CD14-positive monocyte (primary cell): ENCODE results near the gene ZNF789. TPM values are rescaled to one million over a fixed set of nuclear protein-coding genes. Genes with fewer than 3 reads are reported as not detected.

Experiments used
- DNase-seq, 3 donors: peaks; one replicate each; pipeline ENCODE4 v3.0.0-alpha.2; 2011 to 2022
- H2AFZ ChIP-seq: 2 replicates; pipeline ENCODE4 v1.6.0; 2012; ENCODE audit warnings: mild to moderate bottlenecking, low read depth, low read length, inconsistent platforms; ENCODE audit not compliant: insufficient read depth, poor library complexity, severe bottlenecking
- H3K27ac ChIP-seq, 2 donors: 1 replicate in 1 of 2; 2 replicates in 1 of 2; pipeline ENCODE4 v1.5.1; 2012 to 2013; ENCODE audit warnings: low read length in 2 of 2, control low read depth in 1 of 2, inconsistent platforms in 1 of 2, low read depth in 1 of 2, mild to moderate bottlenecking in 1 of 2
- H3K27me3 ChIP-seq, 2 donors: one replicate each; pipeline versions ENCODE4 v1.6.0 to v1.6.1; 2011 to 2013; ENCODE audit warnings: low read length in 2 of 2; ENCODE audit not compliant: control insufficient read depth in 2 of 2, insufficient read depth in 2 of 2
- H3K36me3 ChIP-seq, 2 donors: replicated peaks in 1 of 2; 1 replicate in 1 of 2; 2 replicates in 1 of 2; pipeline versions ENCODE4 v1.5.1 to v1.6.1; 2012 to 2013; ENCODE audit warnings: low read length in 2 of 2, control low read depth in 1 of 2, inconsistent platforms in 1 of 2, mild to moderate bottlenecking in 1 of 2; ENCODE audit not compliant: insufficient read depth in 2 of 2, control insufficient read depth in 1 of 2
- H3K4me1 ChIP-seq, 2 donors: 1 replicate in 1 of 2; 2 replicates in 1 of 2; pipeline versions ENCODE4 v1.5.1 to v1.6.1; 2012 to 2013; ENCODE audit warnings: low read length in 2 of 2, control low read depth in 1 of 2, inconsistent platforms in 1 of 2, mild to moderate bottlenecking in 1 of 2, moderate library complexity in 1 of 2; ENCODE audit not compliant: insufficient read depth in 2 of 2, control insufficient read depth in 1 of 2
- H3K4me2 ChIP-seq: replicated peaks from 2 replicates; pipeline ENCODE3; 2012; ENCODE audit warnings: low read length, moderate library complexity, mild to moderate bottlenecking; ENCODE audit not compliant: poor library complexity, severe bottlenecking; ENCODE audit errors: extremely low read depth
- H3K4me3 ChIP-seq, 3 experiments: fragments of 200-600 bp in 1 of 3; sonication (generic) in 1 of 3; replicated peaks in 1 of 3; 1 replicate in 2 of 3; 2 replicates in 1 of 3; pipeline ENCODE4 v1.5.1; 2011 to 2013; ENCODE audit warnings: low read length in 3 of 3, mild to moderate bottlenecking in 3 of 3, control low read depth in 2 of 3, low read depth in 2 of 3, inconsistent platforms in 1 of 3, moderate library complexity in 1 of 3
- H3K79me2 ChIP-seq: 2 replicates; pipeline ENCODE4 v1.6.0; 2012; ENCODE audit warnings: mild to moderate bottlenecking, control low read depth, inconsistent platforms, low read length, moderate library complexity; ENCODE audit not compliant: insufficient read depth
- H3K9ac ChIP-seq: 2 replicates; pipeline ENCODE4 v1.6.0; 2017; ENCODE audit warnings: low read length, mild to moderate bottlenecking; ENCODE audit not compliant: insufficient read depth, poor library complexity, severe bottlenecking
- H3K9me3 ChIP-seq, 2 donors: replicated peaks in 1 of 2; 1 replicate in 1 of 2; 2 replicates in 1 of 2; pipeline versions ENCODE4 v1.5.1 to v1.6.1; 2012 to 2013; ENCODE audit warnings: low read length in 2 of 2, control low read depth in 1 of 2; ENCODE audit not compliant: control insufficient read depth in 1 of 2, insufficient read depth in 1 of 2
- H4K20me1 ChIP-seq: 2 replicates; pipeline ENCODE4 v1.6.0; 2012; ENCODE audit warnings: mild to moderate bottlenecking, low read length, control low read depth, moderate library complexity; ENCODE audit not compliant: insufficient read depth
- H3K27ac Mint-ChIP-seq, 7 donors: one replicate each; pipeline ENCODE4 v1.8.0; 2020; ENCODE audit warnings: mild to moderate bottlenecking in 7 of 7, mixed read lengths in 7 of 7, moderate library complexity in 6 of 7, inconsistent platforms in 2 of 7
- H3K27me3 Mint-ChIP-seq, 3 donors: one replicate each; pipeline ENCODE4 v1.8.0; 2021 to 2022; ENCODE audit warnings: low read depth in 3 of 3, mild to moderate bottlenecking in 3 of 3, mixed read lengths in 3 of 3, moderate library complexity in 3 of 3, inconsistent platforms in 1 of 3
- H3K36me3 Mint-ChIP-seq, 2 donors: one replicate each; pipeline ENCODE4 v1.8.0; 2020; ENCODE audit warnings: mixed read lengths in 2 of 2, inconsistent platforms in 1 of 2, mild to moderate bottlenecking in 1 of 2
- H3K4me1 Mint-ChIP-seq: one replicate; pipeline ENCODE4 v1.8.0; 2020; ENCODE audit warnings: mild to moderate bottlenecking, mixed read lengths
- H3K4me3 Mint-ChIP-seq, 2 donors: one replicate each; pipeline ENCODE4 v1.8.0; 2020; ENCODE audit warnings: mild to moderate bottlenecking in 2 of 2, mixed read lengths in 2 of 2, moderate library complexity in 1 of 2
- H3K9me3 Mint-ChIP-seq, 7 donors: one replicate each; pipeline ENCODE4 v1.8.0; 2020 to 2022; ENCODE audit warnings: mixed read lengths in 7 of 7, mild to moderate bottlenecking in 6 of 7, moderate library complexity in 6 of 7, inconsistent platforms in 2 of 7
- WGBS: methylation state at CpG from one replicate; pipeline ENCODE4 v1.1.5; 2013; ENCODE audit warnings: missing lambda C conversion rate; ENCODE audit not compliant: insufficient coverage; 5-methylcytosine and 5-hydroxymethylcytosine counted together
- intact Hi-C, 2 donors: fragments of 100-400 bp; cut with micrococcal nuclease; formaldehyde crosslinking; loops; one replicate each; pipeline versions ENCODE4 v1.15.0 to v1.15.1; 2023
- polyA plus RNA-seq, 3 donors: library from polyadenylated mRNA; depleted of rRNA in 1 of 3; unstranded in 2 of 3; stranded (reverse) in 1 of 3; fragments of 300-500 nt in 2 of 3; fragments of >200 nt in 1 of 3; fragmentation: Illumina TruSeq in 2 of 3; gene quantifications; 1 replicate in 2 of 3; 2 replicates in 1 of 3; pipeline ENCODE4 v1.2.3, GENCODE V29; 2012 to 2021
- TF ChIP-seq, protein P1 (sequence below): fragments of 200-600 bp; IDR thresholded peaks from one replicate; pipeline ENCODE4 v1.8.0; 2022; ENCODE audit warnings: antibody characterized with exemption, mild to moderate bottlenecking

ZNF789 gene
- polyA plus RNA-seq, 3 donors = 1.8 to 10.4 (median 2.5) TPM

DNA sequence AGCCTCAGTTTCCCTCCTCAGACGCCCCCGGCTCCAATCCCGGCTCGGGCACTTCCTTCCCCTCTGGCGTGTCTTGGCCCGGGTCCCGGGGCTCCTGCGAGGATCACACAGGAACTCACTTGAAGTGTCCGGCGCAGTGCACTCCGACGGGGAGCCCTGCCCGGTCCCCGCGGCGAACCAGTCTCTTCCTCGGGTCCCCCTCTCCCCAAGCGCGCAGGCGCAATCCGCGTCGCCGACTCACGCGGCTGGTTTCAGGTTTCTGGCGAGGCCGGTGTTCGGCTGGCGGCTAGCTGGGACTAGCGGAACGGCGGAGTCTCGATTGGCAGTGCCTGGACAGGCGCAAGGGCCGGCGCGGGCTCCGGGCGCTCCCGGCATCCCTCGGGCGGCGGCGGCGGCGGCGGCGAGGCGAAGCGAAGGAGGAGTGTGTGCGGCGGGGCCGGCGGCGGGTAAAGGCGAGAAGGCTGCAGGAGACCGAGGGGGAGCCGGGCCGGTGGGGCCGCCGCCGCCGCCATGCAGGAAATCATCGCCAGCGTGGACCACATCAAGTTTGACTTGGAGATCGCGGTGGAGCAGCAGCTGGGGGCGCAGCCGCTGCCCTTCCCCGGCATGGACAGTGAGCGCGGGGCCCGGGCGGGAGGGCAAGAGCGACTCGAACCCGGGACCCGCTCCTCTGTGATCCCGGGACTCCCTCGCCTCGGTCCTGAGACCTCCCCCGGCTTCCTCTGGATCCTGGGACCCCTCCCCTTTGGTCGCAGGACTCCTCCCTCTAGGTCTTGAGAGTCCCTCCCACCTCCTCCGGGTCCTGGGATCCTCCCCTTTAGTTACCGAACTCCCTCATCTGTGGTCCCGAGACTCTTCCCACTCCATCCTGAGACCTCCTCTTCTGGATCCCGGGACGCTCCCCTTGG lies 33.9 kb upstream of the ZNF789 start, which contains the start of the genes CPSF4 and PTCD1:
TSS of gene CPSF4 (plus strand) at position 371 of the 908 bp plus-strand sequence. CDS start at position 511, 140 bp downstream.
TSS of gene PTCD1 (minus strand) at position 226 of the 908 bp plus-strand sequence. CDS start 3,556 bp downstream, outside the sequence.
- Histone ChIP-seq H3K4me3 (peak within 1 kb of the TSS; percentile 59 to 84 (median 83)), H4K20me1 (peaks cover 11% of the 10 kb centered on the region), H3K36me3 (peaks cover 19 to 32% of the 10 kb centered on the region in 2 donors), H3K79me2 (peaks cover 37% of the 10 kb centered on the region), H3K9me3 (no peaks in the 10 kb centered on the region), H3K27ac (peak within 1 kb of the TSS; percentile 66 to 88), H3K9ac (peak within 1 kb of the TSS; percentile 87), H2AFZ (peak within 1 kb of the TSS; percentile 99), H3K4me1 (peaks cover 21 to 23% of the 10 kb centered on the region in 2 donors), H3K27me3 (no peaks in the 10 kb centered on the region), H3K4me2 (peak within 1 kb of the TSS; percentile 86)
- H3K4me3 Mint-ChIP-seq = peak within 1 kb of the TSS; percentile 96 to 98
- DNase-seq = peak; percentile 87 to 91 (median 89)
- no peaks in the 10 kb centered on the region for H3K9me3 Mint-ChIP-seq
- peak within 1 kb of the TSS; percentile 88 to 96 (median 95) for H3K27ac Mint-ChIP-seq
- TF ChIP-seq, protein P1, sequence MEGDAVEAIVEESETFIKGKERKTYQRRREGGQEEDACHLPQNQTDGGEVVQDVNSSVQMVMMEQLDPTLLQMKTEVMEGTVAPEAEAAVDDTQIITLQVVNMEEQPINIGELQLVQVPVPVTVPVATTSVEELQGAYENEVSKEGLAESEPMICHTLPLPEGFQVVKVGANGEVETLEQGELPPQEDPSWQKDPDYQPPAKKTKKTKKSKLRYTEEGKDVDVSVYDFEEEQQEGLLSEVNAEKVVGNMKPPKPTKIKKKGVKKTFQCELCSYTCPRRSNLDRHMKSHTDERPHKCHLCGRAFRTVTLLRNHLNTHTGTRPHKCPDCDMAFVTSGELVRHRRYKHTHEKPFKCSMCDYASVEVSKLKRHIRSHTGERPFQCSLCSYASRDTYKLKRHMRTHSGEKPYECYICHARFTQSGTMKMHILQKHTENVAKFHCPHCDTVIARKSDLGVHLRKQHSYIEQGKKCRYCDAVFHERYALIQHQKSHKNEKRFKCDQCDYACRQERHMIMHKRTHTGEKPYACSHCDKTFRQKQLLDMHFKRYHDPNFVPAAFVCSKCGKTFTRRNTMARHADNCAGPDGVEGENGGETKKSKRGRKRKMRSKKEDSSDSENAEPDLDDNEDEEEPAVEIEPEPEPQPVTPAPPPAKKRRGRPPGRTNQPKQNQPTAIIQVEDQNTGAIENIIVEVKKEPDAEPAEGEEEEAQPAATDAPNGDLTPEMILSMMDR = no peak
- H3K4me1 Mint-ChIP-seq = peaks cover 26% of the 10 kb centered on the region
- intact Hi-C loops = loop anchor here in 1 of 2 donors (1.0 kb wide), 1 partner anchor 27 kb away; the partner anchor contains the start of gene ATP5MF
- no peaks in the 10 kb centered on the region for H3K27me3 Mint-ChIP-seq
- under 1% methylated on average over 89 of the region's 89 CpGs for WGBS
- peaks cover 19 to 40% of the 10 kb centered on the region in 2 donors for H3K36me3 Mint-ChIP-seq

DNA sequence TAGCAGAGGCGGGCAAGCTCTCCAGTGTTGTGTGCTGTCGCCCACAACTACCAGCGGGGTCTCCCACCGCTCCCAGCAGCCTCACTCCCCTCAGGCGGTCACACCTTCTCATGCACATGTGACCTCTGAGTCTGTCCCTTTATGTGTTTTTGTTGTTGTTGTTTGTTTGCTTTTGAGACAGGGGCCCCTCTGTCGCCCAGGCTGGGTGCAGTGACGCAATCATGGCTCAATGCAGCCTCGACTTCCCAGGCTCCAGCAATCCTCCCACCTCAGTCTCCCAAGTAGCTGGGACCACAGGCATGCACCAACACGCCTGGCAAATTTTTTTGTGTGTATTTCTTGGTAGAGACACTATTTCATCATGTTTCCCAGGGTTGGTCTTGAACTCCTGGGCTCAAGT lies 32.5 kb upstream of the ZNF789 start:
- Histone ChIP-seq H2AFZ (no peak overlapping the region), H3K4me3 (peak overlapping the region in 1 of 3 experiments; percentile 84), H4K20me1 (peaks cover 11% of the 10 kb centered on the region), H3K9me3 (no peaks in the 10 kb centered on the region), H3K4me1 (peaks cover 21 to 23% of the 10 kb centered on the region in 2 donors), H3K36me3 (peaks cover 14 to 32% of the 10 kb centered on the region in 2 donors), H3K27ac (peak overlapping the region in 1 of 2 donors; percentile 88), H3K79me2 (peaks cover 38% of the 10 kb centered on the region), H3K4me2 (peak overlapping the region; percentile 86), H3K9ac (no peak overlapping the region), H3K27me3 (no peaks in the 10 kb centered on the region)
- H3K36me3 Mint-ChIP-seq = peaks cover 19 to 40% of the 10 kb centered on the region in 2 donors
- intact Hi-C loops = no loop called here
- no peak for DNase-seq
- no peaks in the 10 kb centered on the region for H3K27me3 Mint-ChIP-seq
- H3K9me3 Mint-ChIP-seq = no peaks in the 10 kb centered on the region
- H3K4me1 Mint-ChIP-seq = peaks cover 26% of the 10 kb centered on the region
- TF ChIP-seq, protein P1 = no peak
- 100% methylated on average over 1 of the region's 9 CpGs for WGBS
- H3K27ac Mint-ChIP-seq = peak overlapping the region in 2 of 7 donors; percentile 5 to 50
- H3K4me3 Mint-ChIP-seq = no peak overlapping the region
